Suppressor macrophage (primary cell): ENCODE data around the gene SP5.
"Not testable (repeated sequence)": the region's sequence is repeated elsewhere in the genome, so short reads cannot be mapped to it uniquely, and the experiment has no call there.

ENCODE experiments used
- DNase-seq, 4 experiments: peaks; one replicate each; pipeline ENCODE4 v3.0.0-alpha.2; 2020 to 2022
- total RNA-seq, 17 experiments: gene quantifications; one replicate each; lab custom pipeline; 2026; ENCODE audit warnings: mixed read lengths in 6 of 17, inconsistent platforms in 3 of 17; lab: John Stamatoyannopoulos, UW

Gene SP5
- total RNA-seq = 0 to 0.77 (median 0) reads per million in 17 experiments

DNA sequence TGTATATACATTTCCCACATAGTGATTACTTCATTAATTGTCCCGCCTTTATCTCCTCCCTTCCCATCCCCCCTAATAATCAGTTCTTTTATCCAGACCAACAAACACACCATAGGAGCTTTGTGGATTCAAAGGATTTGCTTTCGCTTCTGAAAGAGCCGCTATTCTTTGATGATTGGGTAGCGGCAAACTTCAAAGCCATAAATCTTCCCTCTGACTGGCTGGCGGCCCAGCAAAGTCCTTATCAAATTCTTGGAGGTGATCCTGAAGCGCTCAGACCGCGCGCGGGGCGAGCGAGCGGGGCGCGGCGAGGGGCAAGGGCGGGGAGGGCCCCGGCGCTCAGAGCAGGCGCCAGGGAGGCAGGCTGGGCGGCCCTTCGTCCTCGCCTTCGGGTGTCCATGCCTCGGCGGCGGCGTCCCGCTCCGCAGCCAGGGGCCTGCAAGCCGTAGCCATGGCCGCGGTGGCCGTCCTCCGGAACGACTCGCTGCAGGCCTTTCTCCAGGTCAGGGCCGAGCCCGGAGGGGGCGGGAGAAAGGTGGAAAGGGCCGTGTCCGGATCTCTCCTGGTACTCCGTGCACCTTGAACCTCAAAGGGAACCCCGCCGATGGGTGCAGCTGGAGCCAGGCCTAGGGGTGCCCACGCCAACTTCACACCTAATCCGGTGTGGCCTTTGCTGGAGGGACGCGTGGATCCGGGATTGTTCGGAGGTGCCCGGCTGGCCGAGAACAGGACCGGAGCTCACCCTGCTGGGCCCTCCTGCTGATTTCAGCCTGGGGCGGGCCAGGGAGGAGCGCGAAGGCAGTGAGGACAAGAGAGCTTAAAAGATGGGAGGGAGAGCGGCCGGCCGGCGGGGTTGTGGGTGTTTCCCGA, at the start of gene SP5:
SP5 (plus strand) TSS at position 276 of the 870 bp plus-strand sequence; CDS start at position 452, 176 bp downstream.
- DNase-seq = peak; percentile 15 to 43 (median 35)

DNA sequence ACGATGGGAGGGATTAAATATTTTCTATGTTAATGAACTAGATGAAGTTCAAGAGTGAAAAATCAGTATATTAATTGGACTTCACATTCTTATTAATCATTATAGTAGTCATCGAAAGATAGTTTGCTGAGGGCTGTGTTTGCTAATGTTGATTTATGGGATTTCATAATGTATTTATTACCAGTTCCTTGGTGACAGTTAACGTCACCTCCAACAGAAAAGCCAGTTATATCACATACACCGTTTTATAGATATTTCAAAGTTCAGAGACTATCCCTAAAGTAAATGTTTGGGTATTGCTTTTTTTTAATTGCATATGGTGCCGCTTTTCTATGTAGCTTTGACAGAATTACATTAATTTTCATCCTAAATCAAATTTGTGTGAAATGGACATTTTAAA, 49.4 kb upstream of the SP5 start:
- no peak for DNase-seq

DNA sequence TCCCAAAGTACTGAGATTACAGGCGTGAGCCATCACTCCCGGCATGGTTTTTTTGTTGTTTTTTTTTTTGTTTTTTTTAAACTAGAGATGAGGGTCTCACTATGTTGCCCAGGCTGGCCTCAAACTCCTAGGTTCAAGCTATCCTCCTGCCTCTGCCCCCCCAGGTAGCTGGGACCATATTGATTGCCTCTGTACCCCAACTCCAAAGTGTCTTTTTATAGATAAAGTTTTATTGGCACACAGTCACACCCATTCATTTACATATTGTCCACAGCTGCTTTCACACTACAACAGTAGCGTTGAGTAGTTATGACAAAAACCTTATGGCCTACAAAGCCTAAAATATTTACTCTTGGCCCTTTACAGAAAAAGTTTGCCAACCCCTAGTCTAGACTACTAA, 45.2 kb upstream of the SP5 start:
- no peak for DNase-seq

DNA sequence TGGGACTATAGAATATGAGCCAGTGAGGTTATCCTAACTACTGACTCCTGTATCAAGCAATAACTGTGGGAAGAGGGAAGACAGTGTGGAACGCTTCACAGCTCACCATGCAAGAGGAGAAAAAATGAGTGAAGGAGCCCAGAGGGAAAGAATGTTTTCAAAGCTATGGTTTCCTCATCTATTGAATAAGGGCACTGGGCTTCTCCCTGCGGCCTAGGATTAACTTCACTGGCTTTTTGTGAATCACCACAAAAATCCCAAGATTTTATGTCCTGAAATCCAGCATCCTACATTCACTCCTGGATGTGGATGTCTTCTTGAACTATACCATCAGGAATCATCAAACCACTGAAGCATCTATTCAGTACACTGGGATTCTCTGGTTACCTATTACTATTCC, 44.5 kb upstream of the SP5 start:
- no peak for DNase-seq

DNA sequence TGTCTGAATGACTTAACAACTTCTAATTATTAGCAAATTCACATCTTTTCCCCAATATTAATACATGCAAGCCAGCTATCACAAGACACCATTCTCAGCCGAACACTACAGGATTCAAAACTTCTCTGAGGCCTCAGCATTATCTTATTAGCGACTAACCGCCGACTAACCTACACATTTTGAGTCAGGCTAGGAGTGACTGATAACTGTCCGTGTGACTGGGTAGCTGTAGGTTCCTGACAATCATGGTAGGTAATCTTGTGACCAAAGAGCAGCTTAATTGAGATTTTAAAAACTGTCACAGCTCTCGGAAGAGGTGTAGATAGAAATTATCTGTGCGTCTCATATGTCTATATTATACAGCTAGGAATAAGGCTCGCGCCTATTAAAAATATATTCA, 44.1 kb upstream of the SP5 start:
- no peak for DNase-seq

DNA sequence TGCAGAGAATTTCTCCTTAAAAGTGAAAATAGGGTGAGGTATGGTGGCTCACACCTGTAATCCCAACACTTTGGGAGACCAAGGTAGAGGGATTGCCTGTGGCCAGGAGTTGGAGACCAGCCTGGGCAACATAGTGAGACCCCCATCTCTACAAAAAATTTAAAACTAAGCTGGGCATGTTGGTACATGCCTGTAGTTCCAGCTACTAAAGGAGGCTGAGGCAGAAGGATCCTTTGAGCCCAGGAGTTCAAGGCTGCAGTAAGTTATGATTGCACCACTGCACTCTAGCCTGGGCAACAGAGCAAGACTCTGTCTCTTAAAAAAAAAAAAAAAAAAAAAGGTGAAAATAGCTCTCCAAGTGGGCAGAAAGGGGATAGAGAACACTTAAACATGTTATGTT, 40.9 kb upstream of the SP5 start:
- DNase-seq = not testable (repeated sequence)

DNA sequence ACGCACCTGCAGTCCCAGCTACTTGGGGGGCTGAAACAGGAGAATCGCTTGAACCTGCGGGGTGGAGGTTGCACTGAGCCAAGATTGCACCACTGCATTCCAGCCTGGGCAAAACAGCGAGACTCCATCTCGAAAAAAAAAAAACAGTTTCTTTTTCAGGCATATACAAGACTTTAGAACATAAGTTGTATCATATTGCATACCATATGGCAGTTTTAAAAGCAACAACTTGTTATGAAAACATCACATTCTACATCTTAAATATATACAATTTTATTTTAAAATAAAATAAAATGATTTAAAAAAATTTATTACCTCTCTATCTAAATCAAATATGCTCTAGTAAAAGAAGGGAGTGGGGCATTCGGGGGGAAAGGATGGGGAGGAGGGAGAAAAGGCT, 39.4 kb upstream of the SP5 start:
- no peak for DNase-seq

DNA sequence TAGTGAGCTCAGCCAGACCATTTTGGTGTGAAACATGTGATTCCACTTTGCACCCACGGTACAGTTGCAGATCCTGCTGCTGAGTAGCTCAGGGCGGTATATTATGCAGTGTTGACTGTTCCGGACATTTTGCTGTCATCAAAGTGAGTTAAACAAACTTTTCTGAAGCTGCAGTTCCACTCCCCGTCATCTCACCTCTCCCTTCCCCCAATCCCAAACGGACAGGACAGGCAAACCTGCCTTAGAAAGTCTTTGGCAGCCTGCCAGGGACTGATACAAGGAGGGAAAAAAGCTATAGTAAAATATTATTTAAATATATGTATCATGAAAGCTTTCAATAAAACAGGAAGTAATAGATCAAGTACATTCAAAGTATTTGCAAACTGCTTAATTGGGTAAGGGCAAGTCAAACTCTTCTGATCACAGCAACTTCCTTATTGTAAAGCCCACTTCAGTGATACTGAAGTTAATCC, 35.5 kb upstream of the SP5 start:
- DNase-seq = no peak

DNA sequence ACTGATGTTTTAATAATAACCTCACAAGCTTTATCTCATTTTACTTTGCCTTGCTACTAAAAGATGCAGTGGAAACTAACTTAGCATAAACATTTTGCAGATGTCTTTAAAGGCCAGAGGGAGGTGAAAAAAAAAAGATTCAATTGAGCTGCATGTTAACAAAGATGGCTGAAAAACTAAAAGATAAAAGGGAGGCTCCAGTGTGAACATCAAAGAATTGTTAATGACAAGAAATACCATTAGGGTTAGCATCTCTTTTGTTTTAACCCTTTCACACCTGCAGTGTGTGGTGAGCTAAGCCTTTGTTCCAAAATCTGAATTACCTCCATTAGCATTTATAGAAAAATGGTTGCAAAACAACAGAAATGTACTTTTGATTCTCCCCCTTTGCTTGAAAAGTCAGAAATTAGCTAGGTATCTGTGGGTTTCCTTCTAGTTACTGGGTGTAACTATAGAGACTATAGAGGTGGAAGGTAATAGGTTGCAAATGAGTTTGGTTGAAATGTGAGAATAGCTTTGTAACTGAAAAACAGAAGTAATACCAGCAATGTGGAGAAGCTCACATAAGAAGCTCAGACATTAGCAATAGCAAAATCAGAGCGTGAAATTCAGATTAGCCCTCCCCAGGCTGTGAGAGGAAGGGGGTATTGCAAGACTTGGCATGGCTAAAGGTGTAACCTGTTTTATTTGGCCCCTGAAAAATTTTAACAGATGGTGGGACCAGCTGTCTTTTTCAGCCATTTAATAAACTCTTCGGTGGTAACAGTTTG, 34.8 kb upstream of the SP5 start:
- DNase-seq = no peak

DNA sequence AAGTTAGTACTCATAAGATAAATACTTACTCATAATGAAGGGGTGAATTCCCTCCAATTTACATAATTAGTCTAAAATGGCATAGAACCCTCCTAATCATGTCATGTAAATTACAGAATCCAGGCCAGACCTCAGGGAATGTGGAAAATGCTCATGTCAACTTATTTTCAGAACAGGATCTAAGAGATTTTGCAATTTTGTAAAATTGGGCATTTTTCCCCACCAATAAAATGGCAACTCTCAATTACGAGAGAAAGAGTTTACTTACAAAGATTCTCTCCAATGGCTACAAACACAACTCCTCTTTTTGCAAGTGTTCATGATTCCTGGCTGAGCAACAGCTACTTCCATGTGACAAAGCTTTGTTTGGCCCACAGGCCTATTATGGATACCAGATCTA, 33.8 kb upstream of the SP5 start:
- no peak for DNase-seq

DNA sequence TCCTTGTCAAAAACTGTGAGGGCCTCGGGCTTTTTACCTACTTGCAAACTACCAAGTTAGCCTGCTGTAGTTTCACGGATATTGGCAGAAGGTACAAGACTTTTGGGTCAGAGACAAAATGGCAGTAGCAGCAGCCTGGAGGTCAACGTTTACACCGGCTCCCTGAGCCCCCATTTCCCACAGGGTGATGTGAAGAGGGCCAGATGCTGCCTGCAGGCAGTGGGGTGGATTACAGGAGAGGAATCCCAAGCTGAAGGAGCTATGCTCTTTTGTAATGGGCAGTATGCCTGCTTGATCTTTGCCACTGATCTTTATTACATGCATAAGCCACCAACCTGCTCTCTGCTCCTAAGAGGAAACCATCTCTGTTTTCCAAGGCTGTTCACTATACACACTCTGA, 29.5 kb upstream of the SP5 start:
- no peak for DNase-seq

DNA sequence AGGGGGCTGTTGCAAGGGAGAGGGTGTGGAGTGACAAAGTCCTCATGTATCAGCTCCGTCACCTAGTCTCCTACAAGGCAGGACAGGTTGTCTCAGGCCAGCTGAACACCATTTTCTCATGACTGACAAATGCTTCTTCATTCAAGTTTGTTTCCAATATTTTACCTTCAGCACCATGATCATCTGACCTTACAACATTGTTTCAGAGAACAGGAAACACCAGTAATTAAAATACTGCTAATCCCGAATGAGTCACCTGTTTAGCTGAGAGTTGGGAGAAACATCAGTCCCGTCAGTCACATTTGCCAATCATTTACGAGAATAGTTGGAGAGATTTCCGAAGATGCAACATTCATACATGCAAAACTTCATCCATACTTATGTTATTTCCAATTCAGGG, 25.7 kb upstream of the SP5 start:
- no peak for DNase-seq

DNA sequence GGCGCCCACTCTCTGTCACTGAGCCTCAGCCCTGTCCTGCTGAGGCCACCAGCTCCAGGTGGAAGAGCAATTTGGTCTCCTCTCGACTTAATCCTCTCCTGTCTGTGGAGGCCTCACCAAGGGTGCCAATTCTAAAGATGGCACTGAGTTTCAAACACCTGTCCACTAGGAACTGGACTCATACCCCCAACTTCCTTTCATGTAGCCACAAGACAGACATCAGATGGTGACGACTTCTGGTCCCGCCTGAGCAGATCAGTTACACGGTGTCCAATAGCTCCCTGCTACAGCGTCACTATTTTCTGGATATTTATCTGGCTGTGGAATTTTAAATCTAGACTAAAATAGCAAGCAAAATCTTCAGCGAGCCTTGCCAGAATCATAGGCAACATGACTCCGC, 24.5 kb upstream of the SP5 start:
- no peak for DNase-seq

DNA sequence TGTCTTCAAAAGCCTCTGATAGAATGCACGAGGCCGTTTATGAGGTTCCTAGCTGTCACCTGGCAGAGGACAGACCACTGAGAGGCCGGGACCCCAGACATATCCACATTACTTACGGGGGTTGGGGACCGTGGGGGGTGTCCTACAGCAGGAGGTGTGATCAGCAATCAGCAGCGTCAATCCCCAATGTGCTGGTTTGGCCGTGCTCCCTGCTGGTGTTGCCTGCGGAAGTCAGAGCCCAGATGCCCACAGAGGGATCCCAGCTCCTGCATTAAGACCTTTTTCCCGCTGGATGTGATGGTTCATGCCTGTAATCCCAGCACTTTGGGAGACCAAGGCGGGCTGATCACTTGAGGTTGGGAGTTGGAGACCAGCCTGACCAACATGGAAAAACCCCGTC, 20.8 kb upstream of the SP5 start:
- DNase-seq = no peak

DNA sequence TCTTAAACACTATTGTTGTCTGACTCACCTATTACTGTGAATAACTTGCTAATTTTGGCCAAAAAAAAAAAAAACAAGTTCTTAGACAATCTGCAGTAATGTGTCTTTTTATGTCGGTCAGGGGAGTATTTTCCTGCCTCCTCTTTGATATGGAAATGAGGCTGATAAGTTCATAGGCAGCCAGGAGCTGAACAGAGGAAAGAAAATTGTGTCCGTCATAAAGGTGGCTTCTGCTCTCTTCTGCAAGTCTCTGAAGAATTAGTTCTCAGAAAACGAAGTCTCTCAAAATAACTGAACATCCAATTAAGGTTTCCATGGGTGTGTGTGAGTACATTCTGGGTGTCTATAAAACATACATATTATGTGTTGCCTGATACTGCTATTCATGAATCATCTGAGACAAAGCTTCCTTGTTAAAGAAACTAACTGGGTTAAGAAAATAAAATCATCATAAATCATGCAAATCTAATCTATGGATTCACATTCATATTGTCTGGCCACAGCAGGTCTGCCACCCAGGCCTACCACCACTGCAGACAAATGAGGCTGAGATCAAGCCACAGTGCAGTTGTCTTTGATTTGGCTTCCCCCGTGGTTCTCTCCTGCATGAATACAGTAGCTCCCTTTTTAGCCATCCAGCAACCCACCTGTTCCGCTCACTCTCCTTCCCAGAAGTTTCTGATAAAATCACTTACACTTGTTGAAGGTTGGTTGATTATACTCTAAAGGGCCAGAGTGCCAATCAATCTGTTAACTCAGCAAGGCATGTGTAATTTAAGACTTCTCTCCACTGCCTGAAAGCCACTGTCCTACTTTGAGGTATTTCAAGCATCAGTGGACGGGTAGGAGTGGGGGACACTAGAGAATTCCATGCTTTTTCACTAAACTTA, 19.4 kb upstream of the SP5 start:
- no peak for DNase-seq

DNA sequence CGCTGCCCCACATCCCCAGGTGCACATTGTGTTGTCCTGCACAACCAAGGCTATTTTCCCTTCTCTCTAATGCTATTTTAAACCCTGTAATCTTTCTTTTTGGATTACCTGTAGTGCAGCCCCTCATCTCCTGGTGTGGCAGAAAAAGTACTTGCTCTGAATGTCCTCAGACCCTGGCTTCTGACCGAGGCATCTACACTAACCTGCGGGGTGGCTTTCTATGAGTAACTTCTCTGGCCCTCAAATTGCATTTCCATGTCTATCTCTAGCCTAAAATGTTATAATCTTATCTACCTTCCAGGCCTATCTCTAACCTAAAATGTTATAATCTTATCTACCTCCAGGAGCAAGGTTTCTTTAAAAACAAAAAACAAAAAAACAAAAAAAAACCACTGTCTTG, 18.2 kb upstream of the SP5 start:
- DNase-seq = no peak

DNA sequence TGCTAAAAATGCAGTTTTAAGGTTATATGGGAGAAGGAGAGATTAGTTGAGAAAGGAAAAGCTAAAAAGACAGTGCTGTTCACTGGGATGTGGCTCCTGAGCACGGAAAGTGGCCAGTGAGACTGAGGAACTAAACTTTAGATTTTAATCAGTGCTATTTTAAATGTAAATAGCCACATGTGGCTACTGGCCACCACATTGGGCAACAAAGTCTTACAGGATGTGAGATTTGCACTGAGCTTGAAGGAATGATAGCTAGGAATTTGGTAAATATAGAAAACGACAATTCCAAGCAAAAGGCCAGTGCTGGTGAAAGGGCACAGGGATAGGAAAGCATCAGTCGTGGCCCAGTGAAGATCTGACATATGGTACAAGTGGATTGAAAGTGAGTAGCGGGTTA, 14.1 kb upstream of the SP5 start:
- DNase-seq = no peak

DNA sequence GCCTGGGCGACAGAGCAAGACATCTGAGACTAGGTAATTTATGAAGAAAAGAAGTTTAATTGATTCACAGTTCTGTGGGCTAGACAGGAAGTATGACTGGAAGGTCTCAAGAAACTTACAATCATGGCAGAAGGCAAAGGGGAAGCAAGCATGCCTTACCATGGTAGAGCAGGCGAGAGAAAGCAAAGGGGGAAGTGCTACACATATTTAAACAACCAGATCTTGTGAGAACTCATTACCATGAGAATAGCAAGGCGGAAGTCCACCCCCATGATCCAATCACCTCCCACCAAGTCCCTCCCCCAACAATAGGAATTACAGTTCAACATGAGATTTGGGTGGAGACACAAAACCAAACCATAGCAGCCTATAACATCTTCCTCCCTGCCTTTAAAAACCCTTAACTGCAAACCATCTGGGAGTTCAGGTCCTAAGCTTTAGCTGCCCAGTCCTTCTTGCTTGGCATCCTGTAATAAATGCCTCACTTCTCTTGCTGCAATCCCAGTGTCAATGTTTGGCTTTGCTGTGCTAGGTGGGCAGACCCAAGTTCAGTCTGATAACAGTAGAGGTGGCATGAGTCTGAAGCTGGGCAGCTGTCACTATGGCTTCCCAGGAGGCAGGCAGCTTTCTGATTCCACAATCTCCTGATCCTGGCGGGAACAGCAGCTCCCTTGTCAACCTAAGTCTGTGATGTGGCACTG, 11.2 kb upstream of the SP5 start:
- peak; percentile 20 to 67 (median 49) for DNase-seq

DNA sequence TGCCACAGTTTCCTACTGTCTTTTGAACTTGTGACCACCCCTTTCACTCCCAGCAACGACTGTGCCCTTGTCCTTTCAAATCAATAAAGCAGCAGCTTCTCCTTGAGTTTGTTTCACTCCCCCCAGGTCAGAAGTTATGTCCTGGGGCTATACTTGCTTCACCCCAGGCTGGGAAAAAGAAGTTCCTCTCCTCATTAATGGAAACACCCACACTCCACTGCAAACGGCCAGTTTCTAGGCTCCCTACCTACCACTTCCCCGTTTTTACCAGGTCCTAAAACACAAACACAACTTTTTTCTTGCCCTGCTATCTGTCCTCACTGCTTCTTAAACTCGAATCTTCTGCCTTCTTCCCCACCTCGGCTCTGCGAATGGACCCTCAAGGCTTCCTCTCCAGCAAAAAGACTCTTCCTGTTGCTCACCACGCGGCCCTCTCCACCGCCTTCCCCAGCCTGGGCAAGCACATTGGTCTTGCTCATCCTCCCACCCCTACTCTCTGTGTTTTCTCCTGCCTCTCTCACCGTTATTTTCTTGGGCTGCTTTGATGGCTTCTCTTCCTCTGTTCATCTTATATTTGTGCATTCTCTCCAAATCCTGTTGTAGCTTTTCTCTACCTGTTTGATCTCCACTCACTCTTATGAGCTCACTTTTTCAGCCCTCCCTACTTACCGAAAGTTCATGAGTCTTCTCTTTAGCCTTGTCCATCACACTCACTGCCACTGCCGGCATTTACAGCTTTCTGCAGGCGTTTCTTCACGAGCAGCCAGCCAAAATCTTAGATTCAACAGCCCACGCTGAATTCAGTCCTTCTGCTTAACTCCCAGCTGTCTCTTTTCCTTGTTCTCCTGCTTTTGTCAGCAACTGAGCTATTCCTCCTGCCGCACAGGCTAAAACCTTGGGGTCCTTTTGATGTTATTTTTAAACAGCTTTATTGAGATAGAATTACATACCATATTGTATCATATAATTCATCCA, 7.0 kb upstream of the SP5 start:
- DNase-seq = peak; percentile 19 to 68 (median 62)

DNA sequence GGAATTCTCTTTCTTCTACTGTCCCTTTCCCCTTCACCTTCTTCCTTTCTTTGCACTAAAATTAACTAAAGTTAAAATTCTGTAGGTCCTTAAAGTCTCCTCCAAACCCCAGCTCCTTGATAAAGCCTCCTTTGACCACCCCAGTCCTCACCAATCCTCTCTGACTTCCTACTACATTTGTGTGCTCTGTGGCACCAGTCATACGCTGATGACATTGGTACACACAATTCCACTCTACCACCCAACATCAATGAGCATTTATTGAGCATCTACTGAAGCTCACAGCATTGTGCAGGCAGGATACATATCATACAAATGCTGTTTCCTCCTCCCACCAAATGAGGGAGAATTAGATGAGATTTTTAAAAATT, 4.5 kb upstream of the SP5 start:
- DNase-seq = no peak

DNA sequence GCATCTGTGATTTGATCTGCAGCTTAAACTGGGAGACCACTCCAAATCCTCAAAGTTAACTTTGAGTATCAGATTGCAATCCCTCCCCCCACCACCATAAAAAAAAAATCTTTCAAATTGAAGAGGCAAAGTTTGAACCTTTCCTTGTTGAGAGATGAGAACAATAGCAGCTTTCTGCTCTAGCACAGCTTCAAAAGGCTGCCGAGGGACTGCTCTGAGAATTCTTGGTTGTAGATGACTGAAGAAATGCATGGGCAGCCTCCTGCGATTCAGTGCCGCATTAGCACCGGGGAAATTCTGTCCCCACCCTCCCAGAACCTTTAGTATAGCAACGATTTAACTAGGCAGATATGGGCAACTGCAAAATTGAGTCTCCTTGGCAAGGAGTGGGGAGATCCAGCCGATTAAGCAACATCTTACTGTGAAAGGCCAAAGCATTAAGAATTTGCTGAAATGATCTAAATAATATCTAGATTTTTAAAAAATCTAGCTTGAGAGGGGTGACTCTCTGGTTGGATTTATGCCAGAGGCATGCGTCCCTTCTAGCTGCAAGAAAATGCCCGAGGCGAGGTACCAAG, 3.9 kb upstream of the SP5 start:
- DNase-seq = no peak
